Ramos (cell line): ENCODE data around the gene CREB3L4.

Experiments
- in situ Hi-C: fragments of 300-500 bp; cut with MboI; formaldehyde crosslinking; loops from one replicate; pipeline ENCODE4 v1.14.3; 2022; ENCODE audit warnings: low sequenced_read_pairs; ENCODE audit not compliant: unreplicated experiment

CREB3L4 gene

DNA sequence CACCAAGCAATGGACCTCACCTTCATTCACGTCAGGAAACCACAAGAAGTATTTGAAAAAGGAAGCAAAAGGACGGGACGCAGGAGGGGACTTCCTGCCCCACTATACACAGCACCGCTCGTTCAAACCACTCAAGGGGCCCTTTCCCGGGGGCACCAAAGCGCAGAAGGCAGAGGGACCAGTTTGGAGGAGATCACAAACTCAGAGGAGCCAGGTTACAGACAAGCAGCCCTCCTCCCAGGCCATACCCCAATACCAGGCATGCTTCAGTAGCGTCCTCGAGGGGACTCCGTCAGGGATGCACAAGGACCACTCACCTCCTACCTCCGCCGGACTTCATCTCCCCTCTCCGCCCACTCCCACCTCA, 10.0 kb upstream of the CREB3L4 start:
- in situ Hi-C loops: no loop called here

DNA sequence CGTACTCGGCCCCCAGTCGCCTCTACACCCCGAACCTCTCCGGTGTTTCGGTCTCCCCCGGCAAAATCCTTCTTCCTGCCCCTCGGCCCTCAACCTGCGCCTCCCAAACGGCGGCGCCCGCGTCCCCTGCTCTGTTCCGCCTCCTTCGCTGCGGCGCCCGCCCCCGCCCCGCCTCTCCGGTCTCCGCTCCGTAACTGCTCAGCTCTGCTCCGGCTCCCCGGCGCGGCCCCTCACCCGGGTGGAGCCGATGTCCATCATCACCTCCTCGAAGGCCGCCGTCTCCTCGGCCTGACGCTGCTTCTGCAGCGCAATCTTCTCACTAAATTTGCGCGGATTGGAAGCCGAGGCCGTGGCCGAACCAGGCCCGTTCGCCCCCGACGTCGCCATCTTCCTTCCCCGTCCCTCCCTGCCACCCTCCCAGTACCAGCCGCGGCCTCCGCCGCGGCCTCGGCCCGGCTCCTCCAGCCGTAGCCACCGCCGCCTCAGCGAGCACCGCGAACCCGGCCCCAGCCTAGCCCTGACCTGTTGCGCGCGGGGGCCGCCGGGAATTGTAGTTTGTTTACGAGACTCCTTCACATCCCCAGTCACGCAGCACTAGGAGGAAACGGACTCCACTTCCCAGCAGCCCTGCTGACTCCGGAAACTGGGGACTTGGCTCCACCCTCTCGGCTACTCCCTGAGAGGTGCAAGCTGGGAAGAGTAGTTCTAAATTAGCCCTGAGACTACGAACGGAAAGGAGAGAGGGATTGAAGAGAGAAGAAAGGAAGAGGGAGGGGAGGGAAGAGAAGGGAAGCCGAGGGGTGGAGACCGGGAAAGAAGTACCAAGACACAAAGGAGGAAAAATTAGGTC, 9.4 kb upstream of the CREB3L4 start, which contains the start of gene CRTC2:
Gene CRTC2, minus strand, starts transcription at position 502 of the 850 bp plus-strand sequence. Its CDS starts 115 bp downstream, at position 387.
- in situ Hi-C loops: no loop called here

DNA sequence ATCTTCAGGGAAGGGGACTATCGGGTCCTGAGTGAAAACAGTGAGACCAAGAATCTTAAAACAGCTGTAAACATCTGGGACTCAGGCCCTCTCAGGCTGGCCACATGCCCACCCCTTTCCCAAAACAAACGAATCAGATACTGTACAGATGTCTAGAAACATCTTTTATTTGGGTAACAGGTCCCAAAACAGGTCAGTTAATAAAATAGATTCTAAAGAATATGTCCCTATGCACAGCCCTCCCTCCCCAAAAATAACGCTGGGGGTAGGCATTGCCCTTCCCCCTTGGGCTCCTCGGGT, 8.8 kb upstream of the CREB3L4 start:
- in situ Hi-C loops: no loop called here

DNA sequence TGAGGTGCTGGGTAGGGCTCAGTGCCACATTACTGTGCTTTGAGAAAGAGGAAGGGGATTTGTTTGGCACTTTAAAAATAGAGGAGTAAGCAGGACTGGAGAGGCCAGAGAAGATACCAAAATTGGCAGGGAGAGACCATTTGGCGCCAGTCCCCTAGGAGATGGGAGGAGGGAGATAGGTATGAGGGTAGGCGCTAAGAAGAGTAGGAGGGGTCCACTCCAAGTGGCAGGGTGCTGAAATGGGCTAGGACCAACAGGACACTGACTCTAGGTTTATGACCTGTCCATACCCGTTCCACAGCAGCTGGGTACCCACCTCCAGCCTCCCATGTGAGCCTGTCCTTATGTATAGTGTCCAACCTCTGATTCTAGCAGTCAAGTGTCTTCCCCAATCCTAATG, 8.2 kb upstream of the CREB3L4 start:
- in situ Hi-C loops: no loop called here

DNA sequence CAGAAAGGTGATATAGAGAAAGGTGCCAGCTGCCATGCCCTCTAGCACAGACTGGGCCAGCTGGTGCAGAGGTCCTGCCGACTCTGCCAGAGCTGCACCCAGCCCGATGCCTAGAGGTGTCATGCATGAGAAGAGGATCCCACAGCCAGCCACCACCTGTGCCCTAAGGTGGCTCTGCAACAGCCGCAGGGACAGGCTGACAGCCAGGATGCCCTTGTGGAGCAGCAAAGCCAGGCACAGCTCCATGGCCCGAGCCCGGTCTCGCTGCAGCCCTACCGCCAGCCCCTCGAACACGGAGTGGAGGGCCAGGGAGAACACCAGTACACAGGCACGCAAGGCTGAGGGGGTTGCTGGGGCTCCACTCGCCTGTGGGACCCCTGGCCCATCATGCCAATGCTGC, 7.5 kb upstream of the CREB3L4 start:
- in situ Hi-C loops: no loop called here

DNA sequence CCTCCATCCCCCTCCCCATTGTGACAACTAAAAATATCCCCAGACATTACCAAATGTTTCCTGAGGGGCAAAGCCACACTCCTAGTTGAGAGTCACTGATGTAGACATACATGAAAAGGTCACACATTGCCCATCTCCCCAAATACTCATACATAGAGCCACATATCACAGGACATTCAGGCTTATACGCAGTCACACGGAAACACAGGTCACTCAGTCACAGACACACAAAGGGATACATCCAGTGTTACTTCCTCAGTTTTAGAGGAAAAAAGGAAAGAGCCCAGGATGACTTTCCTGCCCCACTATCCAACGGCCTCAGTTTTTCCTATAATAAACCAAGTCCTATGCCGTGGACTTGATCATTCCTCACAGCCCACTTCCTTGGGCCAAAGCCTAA, 6.3 kb upstream of the CREB3L4 start:
- in situ Hi-C loops: no loop called here

DNA sequence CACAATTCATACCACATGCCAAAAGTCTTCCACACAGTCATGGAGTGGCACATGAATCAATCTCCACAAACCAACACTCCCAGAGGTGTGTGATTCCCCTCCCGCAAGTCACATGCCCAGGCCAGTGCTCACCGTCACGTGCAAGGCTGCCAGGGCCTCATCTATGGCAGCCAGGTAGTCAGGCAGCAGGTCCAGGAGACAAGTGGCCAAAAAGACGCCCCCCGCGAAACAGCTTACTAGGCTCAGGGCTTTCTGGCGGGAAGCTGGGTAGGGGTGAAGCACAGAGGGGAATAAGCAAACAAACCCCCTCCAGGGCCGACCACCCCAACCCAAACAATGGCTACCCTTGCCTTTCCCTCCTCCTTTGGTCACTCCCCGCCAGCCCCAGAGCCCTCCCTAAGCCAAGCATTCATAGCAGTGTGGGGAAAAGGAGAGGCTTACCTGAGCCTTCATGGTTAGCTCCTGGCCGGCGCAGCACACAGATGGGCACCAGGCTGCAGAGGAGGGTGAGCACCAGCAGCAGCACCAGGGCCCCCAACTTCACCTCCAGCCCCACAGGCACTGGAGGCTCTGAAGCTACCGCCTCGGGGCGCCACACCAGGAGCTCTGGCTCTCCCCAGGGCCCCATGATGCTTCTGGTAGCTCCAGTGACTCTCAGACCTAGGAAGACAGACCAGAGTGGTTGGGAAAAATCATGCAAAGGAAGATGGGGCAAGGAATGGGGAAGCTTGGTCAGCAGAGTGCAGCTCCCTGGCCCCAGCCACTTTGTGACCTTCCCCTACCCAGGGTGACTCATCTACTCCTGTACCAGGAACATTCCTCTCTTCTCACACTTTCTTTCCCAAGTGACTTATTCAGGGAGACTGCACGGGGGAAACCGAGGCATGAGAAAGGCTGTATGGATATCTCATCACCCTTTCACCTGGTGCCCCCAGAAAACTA, 5.3 kb upstream of the CREB3L4 start:
- in situ Hi-C loops: no loop called here

DNA sequence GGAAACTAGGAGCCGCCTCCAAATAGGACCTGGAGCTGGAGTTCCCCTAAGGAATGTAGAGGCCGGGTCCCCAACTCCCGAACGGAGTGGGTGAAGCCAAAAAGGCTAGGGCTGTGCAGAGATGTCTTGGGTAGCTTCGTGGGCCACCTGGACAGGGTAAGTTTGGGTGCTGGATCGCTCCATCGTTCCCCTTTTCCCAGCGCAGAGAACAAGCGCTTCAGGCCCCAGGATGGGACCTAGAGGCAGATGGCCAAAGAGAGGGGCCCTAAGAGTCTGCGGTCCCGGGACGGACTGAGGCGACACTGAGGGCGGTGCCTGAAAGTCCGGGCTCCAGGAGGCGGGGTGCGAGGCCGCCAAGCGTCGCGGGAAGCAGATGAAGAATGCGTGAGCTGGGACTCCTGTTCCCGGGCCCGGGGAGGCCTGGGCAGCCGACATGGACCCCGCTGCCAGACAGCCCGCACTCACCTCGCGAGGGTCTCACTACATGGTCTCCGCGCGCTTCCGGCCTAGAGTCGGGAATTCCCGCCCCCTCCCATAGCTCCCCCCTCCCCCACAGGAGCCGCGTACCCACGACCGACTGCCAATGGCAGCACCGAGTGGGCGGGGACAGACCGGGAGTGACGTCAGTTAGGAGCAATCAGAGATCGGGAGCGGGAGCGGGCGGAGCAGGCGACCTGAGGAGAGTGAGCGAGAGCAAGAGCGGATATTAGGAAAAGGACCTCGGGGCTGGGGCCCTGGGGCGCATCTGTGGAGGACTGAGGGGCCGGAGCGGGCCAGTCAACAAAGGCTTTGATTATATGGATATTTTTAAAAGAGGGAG, 4.5 kb upstream of the CREB3L4 start, which contains the start of gene SLC39A1:
Gene SLC39A1, minus strand, starts transcription at position 508 of the 820 bp plus-strand sequence. CDS start 822 bp downstream, outside the sequence.
- in situ Hi-C loops: no loop called here

DNA sequence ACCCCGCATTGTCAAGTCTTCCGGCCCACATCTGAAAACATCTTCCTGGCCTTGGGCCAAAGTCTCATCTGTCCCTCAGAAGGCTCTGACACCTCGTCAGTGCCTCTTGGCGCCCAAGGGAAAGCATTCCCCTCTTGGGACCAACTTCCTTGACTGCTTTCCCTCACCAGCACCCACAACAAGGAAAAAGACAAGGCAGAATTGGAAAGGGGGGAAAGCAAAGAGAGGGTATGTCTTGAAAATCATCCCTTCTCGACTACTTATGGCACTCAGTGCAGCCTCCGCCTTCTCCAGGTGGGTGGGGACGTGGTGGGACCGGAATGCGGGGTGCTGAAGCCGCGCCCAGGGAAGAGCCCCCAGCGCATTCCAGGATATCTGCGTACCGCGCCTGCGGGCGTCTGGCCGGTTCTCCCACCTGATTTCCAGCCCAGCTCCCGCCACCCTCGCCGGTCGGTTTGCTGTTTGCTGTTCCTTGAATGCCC, 3.8 kb upstream of the CREB3L4 start:
- in situ Hi-C loops: no loop called here

DNA sequence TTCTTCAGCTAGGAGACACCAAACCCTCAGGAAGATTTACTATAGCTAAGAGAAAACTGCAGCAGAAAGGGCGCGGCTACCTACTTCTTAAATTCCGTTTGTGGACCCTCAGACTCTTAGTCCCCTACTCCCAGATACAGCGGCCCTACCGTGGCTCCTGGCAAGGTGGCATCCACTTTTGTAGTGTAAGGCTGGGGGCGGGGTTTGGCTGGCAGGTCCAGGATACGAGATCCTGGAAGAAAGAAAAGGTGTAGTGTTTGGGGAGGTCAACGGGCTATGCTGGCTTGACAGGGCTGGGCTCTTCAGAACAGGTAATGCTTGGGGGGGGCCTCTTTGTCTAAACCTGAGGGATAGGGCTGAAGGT, 280 bp downstream of the CREB3L4 start:
- in situ Hi-C loops: no loop called here

DNA sequence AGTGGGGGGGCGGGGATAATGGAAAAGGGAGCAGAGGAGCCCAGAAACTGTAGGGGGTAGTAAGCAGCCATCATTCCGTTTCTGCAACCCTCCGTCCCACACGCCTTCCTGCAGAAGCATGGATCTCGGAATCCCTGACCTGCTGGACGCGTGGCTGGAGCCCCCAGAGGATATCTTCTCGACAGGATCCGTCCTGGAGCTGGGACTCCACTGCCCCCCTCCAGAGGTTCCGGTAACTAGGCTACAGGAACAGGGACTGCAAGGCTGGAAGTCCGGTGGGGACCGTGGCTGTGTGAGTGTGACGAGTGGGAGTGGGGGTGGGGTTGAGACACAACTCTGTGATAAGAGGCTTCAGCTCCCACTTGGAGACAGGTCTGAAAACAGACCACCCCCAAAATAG, 706 bp downstream of the CREB3L4 start:
- in situ Hi-C loops: no loop called here

DNA sequence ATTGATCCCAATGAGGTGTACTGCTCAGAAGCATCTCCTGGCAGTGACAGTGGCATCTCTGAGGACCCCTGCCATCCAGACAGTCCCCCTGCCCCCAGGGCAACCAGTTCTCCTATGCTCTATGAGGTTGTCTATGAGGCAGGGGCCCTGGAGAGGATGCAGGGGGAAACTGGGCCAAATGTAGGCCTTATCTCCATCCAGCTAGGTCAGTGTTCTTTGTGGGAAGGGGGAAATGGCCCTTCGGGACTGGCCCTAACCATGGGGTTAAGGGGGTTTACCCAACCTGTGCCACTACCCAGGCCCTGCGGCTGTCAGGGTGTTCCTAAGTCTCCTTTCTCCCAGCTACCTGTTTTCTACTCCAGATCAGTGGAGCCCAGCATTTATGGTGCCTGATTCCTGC, 1.3 kb downstream of the CREB3L4 start:
- in situ Hi-C loops: no loop called here

DNA sequence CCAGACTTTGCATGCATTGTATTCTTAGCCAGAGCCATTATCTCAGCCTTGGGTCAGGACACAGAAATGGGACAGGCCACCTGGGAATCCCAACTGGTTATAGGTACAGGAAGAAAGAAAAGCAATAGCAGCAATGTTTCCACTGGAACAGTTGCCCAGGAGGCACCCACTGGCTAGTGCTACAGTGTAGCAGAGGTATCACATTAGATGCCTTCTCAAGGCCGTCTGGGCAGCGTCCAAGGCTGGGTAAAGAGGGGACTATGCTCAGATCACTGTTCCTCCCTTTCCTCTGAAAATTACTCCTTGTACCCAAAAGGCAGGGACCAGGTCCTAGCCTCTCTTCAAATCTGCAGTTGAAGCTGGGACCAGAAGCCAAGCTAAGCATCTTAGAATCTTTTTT, 2.6 kb downstream of the CREB3L4 start:
- in situ Hi-C loops: no loop called here

DNA sequence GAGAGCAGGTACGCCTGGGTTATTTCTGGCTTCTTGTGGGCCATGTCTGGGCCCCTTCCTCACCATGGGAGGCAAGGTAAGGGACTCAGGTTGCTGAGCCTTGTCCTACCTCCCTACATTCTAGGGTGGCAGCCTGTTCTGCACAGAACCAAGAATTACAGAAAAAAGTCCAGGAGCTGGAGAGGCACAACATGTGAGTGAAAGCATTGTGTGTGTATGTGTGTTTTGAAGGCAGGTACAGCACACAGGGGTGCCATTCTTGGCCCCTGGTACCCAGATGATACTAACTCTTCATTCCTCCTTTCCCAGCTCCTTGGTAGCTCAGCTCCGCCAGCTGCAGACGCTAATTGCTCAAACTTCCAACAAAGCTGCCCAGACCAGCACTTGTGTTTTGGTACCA, 5.4 kb downstream of the CREB3L4 start:
- in situ Hi-C loops: no loop called here

DNA sequence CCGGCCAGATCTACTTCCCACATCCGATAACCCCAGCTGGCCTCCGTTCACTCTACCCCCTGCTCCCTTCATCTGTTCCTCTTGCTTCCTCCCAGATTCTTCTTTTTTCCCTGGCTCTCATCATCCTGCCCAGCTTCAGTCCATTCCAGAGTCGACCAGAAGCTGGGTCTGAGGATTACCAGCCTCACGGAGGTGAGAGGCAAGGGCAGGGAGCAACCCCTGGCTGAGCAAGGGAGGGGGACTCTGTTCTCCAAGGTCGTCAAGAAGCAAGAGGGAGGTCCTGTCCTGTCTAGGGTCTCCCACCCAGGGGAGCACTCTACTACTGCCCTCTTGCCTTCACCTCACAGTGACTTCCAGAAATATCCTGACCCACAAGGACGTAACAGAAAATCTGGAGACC, 5.8 kb downstream of the CREB3L4 start:
- in situ Hi-C loops: no loop called here

DNA sequence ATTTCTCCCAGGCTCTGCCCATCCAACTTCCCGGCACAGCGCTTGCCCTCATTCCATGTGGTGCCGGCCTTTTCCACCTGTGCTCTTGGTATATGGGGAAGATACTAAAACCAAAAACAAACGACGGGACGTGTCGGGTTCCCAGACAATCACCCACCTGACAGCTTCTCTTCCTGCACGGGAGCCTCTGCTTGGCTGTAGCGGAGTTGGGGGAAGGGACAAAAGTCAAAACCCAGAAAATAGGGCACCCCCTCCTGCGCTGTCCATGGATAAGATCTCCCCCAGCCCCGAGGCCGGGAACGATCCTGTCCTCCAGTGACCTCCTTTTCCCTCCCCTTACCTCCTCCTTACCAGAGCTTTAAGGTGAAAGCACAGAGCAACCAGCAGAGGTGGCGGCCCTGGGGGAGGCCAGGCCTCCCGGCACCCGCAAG, 9.1 kb downstream of the CREB3L4 start:
- in situ Hi-C loops: loop anchor here (5.0 kb wide), 1 partner anchor 180 kb away; no protein-coding TSS in a partner anchor

DNA sequence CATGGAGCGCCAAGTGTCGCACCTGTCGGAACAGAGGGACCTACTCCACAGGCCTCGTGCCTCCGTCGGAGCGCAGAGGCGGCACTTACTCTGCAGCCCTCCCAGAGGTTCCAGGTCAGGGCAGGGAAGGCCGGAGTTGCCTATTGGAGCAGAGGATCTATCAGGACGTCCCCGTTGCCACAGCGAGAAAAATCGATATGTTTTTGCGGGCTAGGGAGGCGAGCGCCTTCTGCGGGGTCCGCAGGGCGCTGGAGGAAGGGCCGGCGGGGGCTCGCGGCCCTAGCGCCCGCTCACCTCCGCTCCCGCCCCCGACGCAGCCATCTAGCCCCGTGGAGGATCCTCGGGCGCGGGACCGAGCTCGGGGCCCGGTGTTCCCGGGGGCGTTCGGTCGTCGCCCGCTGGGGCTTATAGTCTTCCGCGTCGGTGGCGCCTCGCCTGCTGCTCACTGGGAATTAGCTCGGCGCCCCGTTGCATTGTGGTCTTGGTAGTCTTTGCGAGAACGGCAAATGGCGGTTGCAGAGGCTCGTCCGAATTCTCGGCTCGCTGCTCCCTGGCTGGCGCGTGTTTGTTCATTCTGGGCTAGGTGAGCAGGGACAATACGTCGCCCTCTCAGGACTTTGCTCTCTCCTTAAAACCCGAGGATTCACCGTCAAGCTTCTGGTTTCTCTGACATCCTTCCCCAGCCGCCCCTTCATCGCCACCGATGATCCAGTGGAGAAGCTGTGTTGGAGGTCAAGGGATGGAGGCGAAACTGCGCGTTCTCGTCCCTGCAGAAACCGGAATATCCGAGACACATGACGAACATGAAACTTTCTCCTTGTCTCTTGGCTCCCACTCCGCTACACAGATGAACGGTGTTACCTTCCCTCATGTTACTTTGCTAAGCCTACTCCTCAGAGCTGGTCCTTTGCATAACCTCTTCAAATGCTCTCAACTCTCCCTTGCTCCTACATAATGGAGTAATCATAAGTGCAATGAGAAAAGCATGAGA, 9.8 kb downstream of the CREB3L4 start, which contains the start of gene JTB:
Gene JTB, minus strand, starts transcription at position 425 of the 991 bp plus-strand sequence. Its CDS starts 422 bp downstream, at position 3.
- in situ Hi-C loops: loop anchor here (5.0 kb wide), 1 partner anchor 180 kb away; no protein-coding TSS in a partner anchor

DNA sequence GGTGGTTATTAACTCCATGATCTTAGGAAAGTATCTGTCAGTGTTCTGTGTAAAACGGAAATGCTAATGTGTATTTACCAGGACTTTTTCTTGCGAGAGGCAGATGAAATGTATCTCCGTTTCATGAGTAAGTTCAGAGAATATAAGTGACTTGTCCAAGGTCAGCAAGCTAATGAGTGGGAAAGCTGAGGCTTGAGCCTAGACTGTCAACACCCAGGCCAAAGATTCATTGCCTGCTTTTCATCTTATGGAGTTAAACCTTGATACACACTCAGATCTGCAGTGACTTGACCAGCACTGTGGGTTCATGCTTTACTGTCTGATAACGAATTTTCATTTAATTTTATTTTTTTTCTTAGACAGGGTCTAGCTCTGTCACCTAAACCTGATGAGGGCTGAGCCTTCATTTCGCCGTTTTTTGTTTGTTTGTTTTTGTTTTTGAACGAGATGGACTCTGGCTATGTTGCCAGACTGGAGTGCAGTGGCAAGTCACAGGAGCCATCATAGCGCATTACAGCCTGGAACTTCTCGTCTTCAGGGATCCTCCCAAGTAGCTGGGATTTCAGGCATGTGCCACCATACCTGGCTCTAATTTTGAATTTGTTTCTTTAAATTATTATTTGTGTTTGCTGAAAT, 10.7 kb downstream of the CREB3L4 start:
- in situ Hi-C loops: loop anchor here (5.0 kb wide), 1 partner anchor 181 kb away; no protein-coding TSS in a partner anchor
